Astrocyte (in vitro differentiated cells and primary cell): ENCODE results near the gene ANKRD11. TPM values are rescaled to one million over a fixed set of nuclear protein-coding genes. Genes with fewer than 3 reads are reported as not detected.
A peak's percentile ranks its signal among the peaks of the same experiment; 100 is the strongest.

Experiments
- DNase-seq: peaks from one replicate; pipeline ENCODE4 v3.0.0-alpha.2; 2010; ENCODE audit warnings: low read depth
- FAIRE-seq: peaks from 2 replicates; lab custom pipeline; 2011; peaks lifted over from hg19 to GRCh38; lab: Jason Lieb, UNC
- H2AFZ ChIP-seq: 2 replicates; pipeline ENCODE4 v1.6.0; 2012; ENCODE audit warnings: low read depth, low read length, inconsistent platforms
- H3K27ac ChIP-seq: 2 replicates; pipeline ENCODE4 v1.5.1; 2011; ENCODE audit warnings: low read depth, low read length, inconsistent platforms
- H3K27me3 ChIP-seq: 2 replicates; pipeline ENCODE4 v1.6.0; 2011; ENCODE audit warnings: low read length, inconsistent platforms; ENCODE audit not compliant: insufficient read depth
- H3K36me3 ChIP-seq: 2 replicates; pipeline ENCODE4 v1.5.1; 2011; ENCODE audit warnings: low read length, inconsistent platforms; ENCODE audit not compliant: insufficient read depth
- H3K4me1 ChIP-seq: 2 replicates; pipeline ENCODE4 v1.5.1; 2011; ENCODE audit warnings: low read length, inconsistent platforms; ENCODE audit not compliant: insufficient read depth
- H3K4me2 ChIP-seq: 2 replicates; pipeline ENCODE4 v1.6.0; 2012; ENCODE audit warnings: low read length, inconsistent platforms
- H3K4me3 ChIP-seq: 2 replicates; pipeline ENCODE4 v1.5.1; 2011; ENCODE audit warnings: low read depth, mild to moderate bottlenecking, low read length, inconsistent platforms; ENCODE audit not compliant: insufficient read depth
- H3K79me2 ChIP-seq: 2 replicates; pipeline ENCODE4 v1.6.0; 2012; ENCODE audit warnings: mild to moderate bottlenecking, low read length, inconsistent platforms; ENCODE audit not compliant: insufficient read depth
- H3K9ac ChIP-seq: 2 replicates; pipeline ENCODE4 v1.6.0; 2012; ENCODE audit warnings: mild to moderate bottlenecking, low read length, inconsistent platforms
- H3K9me3 ChIP-seq: 2 replicates; pipeline ENCODE4 v1.5.1; 2012; ENCODE audit warnings: low read depth, mild to moderate bottlenecking, low read length, inconsistent platforms; ENCODE audit not compliant: insufficient read depth
- H4K20me1 ChIP-seq: 2 replicates; pipeline ENCODE4 v1.6.0; 2012; ENCODE audit warnings: low read length, inconsistent platforms; ENCODE audit not compliant: insufficient read depth
- H3K27ac Mint-ChIP-seq: one replicate; pipeline ENCODE4 v1.8.0; 2021; ENCODE audit warnings: mild to moderate bottlenecking, mixed read lengths; ENCODE audit not compliant: unreplicated experiment
- H3K27me3 Mint-ChIP-seq: one replicate; pipeline ENCODE4 v1.8.0; 2021; ENCODE audit warnings: low read depth, mixed read lengths; ENCODE audit not compliant: unreplicated experiment
- H3K36me3 Mint-ChIP-seq: one replicate; pipeline ENCODE4 v1.8.0; 2021; ENCODE audit warnings: low read depth, mixed read lengths; ENCODE audit not compliant: unreplicated experiment
- H3K4me1 Mint-ChIP-seq: one replicate; pipeline ENCODE4 v1.8.0; 2021; ENCODE audit warnings: low read depth, mixed read lengths; ENCODE audit not compliant: unreplicated experiment
- H3K4me3 Mint-ChIP-seq: one replicate; pipeline ENCODE4 v1.8.0; 2021; ENCODE audit warnings: mild to moderate bottlenecking, moderate library complexity, mixed read lengths; ENCODE audit not compliant: unreplicated experiment
- H3K9me3 Mint-ChIP-seq: one replicate; pipeline ENCODE4 v1.8.0; 2021; ENCODE audit warnings: mild to moderate bottlenecking, mixed read lengths; ENCODE audit not compliant: unreplicated experiment
- CTCF ChIP-seq: IDR thresholded peaks from 2 replicates; pipeline ENCODE4 v1.5.1; 2011; ENCODE audit warnings: low read depth, mild to moderate bottlenecking, inconsistent platforms, low read length, moderate library complexity; ENCODE audit not compliant: insufficient read depth
- EZH2 ChIP-seq: IDR thresholded peaks from 2 replicates; pipeline ENCODE4 v1.6.1; 2012; ENCODE audit warnings: mild to moderate bottlenecking, low read length, inconsistent platforms; ENCODE audit not compliant: insufficient read depth
- total RNA-seq: library from RNA; stranded (reverse); gene quantifications from 2 replicates; pipeline ENCODE4 v1.2.1, GENCODE V29; 2021

Gene ANKRD11
- total RNA-seq, 1 donor from 2014 or later: 213 TPM

DNA sequence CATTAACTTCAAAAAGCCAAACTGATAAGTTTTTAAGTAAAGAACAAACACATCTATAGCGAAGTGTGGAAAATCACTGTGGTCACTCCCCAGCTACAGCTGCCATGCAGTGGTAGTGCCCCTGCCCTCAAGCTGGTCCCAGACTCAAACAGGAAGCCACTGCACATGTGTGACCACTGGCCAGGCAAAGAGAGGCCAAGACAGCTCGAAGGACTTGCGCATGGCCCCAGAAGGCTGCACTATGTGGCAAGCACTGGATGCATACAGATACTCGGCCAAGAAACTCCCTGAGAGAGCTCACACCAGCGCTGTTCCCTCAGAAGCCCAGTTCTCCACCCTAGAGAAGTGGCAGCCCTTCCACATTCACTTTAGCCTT, 82.4 kb downstream of the ANKRD11 start:
- FAIRE-seq (no peak), DNase-seq (no peak)
- no peak overlapping the region for H3K4me2 ChIP-seq
- Mint-ChIP-seq H3K4me1 (peaks cover 78% of the 10 kb centered on the region), H3K27me3 (no peaks in the 10 kb centered on the region), H3K4me3 (peak overlapping the region; percentile 40), H3K27ac (peak overlapping the region; percentile 87), H3K9me3 (no peaks in the 10 kb centered on the region), H3K36me3 (peaks cover 6% of the 10 kb centered on the region)
- peaks cover 97% of the 10 kb centered on the region for H4K20me1 ChIP-seq
- peak overlapping the region; percentile 15 for H3K9ac ChIP-seq
- H3K4me1 ChIP-seq: peaks cover 38% of the 10 kb centered on the region
- no peaks in the 10 kb centered on the region for H3K36me3 ChIP-seq
- H3K4me3 ChIP-seq: no peak overlapping the region
- no peaks in the 10 kb centered on the region for H3K9me3 ChIP-seq
- peaks cover 99% of the 10 kb centered on the region for H3K79me2 ChIP-seq
- H3K27me3 ChIP-seq: no peaks in the 10 kb centered on the region
- H3K27ac ChIP-seq: no peak overlapping the region
- H2AFZ ChIP-seq: no peak overlapping the region
- TF ChIP-seq EZH2: no peak
- no peak for TF ChIP-seq CTCF

GRCh38 chr16:89407282-89407924, 83.0 kb downstream of the ANKRD11 start:
- Histone ChIP-seq H3K27ac (no peak overlapping the region), H3K4me3 (no peak overlapping the region), H3K9ac (no peak overlapping the region), H3K4me2 (no peak overlapping the region), H3K79me2 (peaks cover 99% of the 10 kb centered on the region), H3K4me1 (peaks cover 39% of the 10 kb centered on the region), H4K20me1 (peaks cover 97% of the 10 kb centered on the region), H3K9me3 (no peaks in the 10 kb centered on the region), H3K36me3 (no peaks in the 10 kb centered on the region), H3K27me3 (no peaks in the 10 kb centered on the region), H2AFZ (no peak overlapping the region)
- H3K27ac Mint-ChIP-seq: peak overlapping the region; percentile 87
- DNase-seq: no peak
- H3K27me3 Mint-ChIP-seq: no peaks in the 10 kb centered on the region
- FAIRE-seq: no peak
- H3K36me3 Mint-ChIP-seq: peaks cover 6% of the 10 kb centered on the region
- H3K9me3 Mint-ChIP-seq: no peaks in the 10 kb centered on the region
- peak overlapping the region; percentile 64 for H3K4me3 Mint-ChIP-seq
- H3K4me1 Mint-ChIP-seq: peaks cover 73% of the 10 kb centered on the region
- TF ChIP-seq EZH2: no peak
- TF ChIP-seq CTCF: no peak

DNA sequence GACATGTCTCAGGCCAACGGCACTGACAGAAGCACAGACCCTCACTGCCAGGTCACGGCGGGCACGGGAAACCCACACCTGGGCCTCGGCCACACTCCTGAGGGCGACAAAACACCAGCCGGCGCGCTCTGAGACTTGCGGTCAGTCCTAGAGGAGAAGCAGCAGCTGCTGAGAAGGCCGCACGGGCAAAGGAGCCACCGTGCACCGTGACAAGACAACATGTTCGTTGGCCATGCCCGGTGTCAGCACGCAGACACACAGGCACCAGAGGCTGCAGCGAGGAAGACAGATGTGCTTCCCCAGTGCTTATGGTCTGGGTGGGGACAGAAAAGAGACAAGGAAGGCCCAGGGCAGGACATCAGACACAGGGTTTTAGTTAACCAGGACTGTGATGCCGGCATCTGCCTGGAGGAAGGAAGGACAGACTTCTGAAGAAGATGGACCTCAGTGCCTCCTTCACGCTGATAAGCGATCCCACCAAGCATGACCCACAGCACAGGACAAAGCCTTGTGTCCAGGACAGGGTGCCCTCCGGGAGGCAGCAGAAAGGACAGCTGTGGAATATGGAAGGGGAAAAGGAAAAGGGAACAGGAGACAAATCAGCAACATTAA, 84.0 kb downstream of the ANKRD11 start:
- H3K27me3 ChIP-seq: no peaks in the 10 kb centered on the region
- no peak overlapping the region for H3K4me3 Mint-ChIP-seq
- no peak overlapping the region for H3K9ac ChIP-seq
- no peak overlapping the region for H3K4me3 ChIP-seq
- H3K27me3 Mint-ChIP-seq: no peaks in the 10 kb centered on the region
- H3K36me3 ChIP-seq: no peaks in the 10 kb centered on the region
- H3K4me2 ChIP-seq: no peak overlapping the region
- peaks cover 98% of the 10 kb centered on the region for H4K20me1 ChIP-seq
- no peak overlapping the region for H2AFZ ChIP-seq
- H3K4me1 Mint-ChIP-seq: peaks cover 76% of the 10 kb centered on the region
- H3K4me1 ChIP-seq: peaks cover 35% of the 10 kb centered on the region
- DNase-seq: no peak
- no peaks in the 10 kb centered on the region for H3K9me3 Mint-ChIP-seq
- peaks cover 99% of the 10 kb centered on the region for H3K79me2 ChIP-seq
- no peak overlapping the region for H3K27ac ChIP-seq
- FAIRE-seq: no peak
- peaks cover 6% of the 10 kb centered on the region for H3K36me3 Mint-ChIP-seq
- H3K9me3 ChIP-seq: no peaks in the 10 kb centered on the region
- no peak for TF ChIP-seq EZH2
- peak overlapping the region; percentile 87 for H3K27ac Mint-ChIP-seq
